DND-41 (cell line): Measurements from ENCODE around the gene VWA8.

Experiments used
- ATAC-seq: fragments of 200-7000 bp; cut with Tn5 transposase; 3 replicates; pipeline ENCODE4 v1.9.1; 2021; ENCODE audit warnings: low read depth; ENCODE audit not compliant: insufficient read depth
- DNase-seq: peaks from one replicate; pipeline ENCODE4 v3.0.0-alpha.2; 2020
- H2AFZ ChIP-seq: 2 replicates; pipeline ENCODE4 v1.6.0; 2012; ENCODE audit warnings: low read depth, low read length
- H3K27ac ChIP-seq: 2 replicates; pipeline ENCODE4 v1.5.1; 2012; ENCODE audit warnings: low read length, inconsistent platforms
- H3K27me3 ChIP-seq: fragments of 200-600 bp; sonication (generic); 2 replicates; pipeline ENCODE4 v1.6.0; 2012; ENCODE audit warnings: low read length, mild to moderate bottlenecking, inconsistent platforms; ENCODE audit not compliant: insufficient read depth, poor library complexity
- H3K36me3 ChIP-seq: 2 replicates; pipeline ENCODE4 v1.5.1; 2012; ENCODE audit warnings: low read length, inconsistent platforms; ENCODE audit not compliant: insufficient read depth
- H3K4me1 ChIP-seq: 2 replicates; pipeline ENCODE4 v1.5.1; 2012; ENCODE audit warnings: mild to moderate bottlenecking, low read length; ENCODE audit not compliant: insufficient read depth
- H3K4me2 ChIP-seq: 2 replicates; pipeline ENCODE4 v1.6.0; 2012; ENCODE audit warnings: mild to moderate bottlenecking, moderate library complexity, low read length, inconsistent platforms; ENCODE audit not compliant: insufficient read depth
- H3K4me3 ChIP-seq, 2 experiments: fragments of 200-600 bp in 1 of 2; shearing (Covaris generic) in 1 of 2; 2 replicates each; pipeline ENCODE4 v1.5.1; 2012 to 2016; ENCODE audit warnings: inconsistent platforms in 2 of 2, low read length in 2 of 2, mild to moderate bottlenecking in 2 of 2, low read depth in 1 of 2, moderate library complexity in 1 of 2
- H3K79me2 ChIP-seq: 2 replicates; pipeline ENCODE4 v1.6.0; 2012; ENCODE audit warnings: low read length, inconsistent platforms; ENCODE audit not compliant: insufficient read depth
- H3K9ac ChIP-seq: 2 replicates; pipeline ENCODE4 v1.6.0; 2012; ENCODE audit warnings: low read depth, mild to moderate bottlenecking, inconsistent platforms, low read length, moderate library complexity
- H3K9me3 ChIP-seq: 2 replicates; pipeline ENCODE4 v1.5.1; 2012; ENCODE audit warnings: low read length, moderate library complexity, mild to moderate bottlenecking, inconsistent platforms; ENCODE audit not compliant: insufficient read depth, severe bottlenecking
- H4K20me1 ChIP-seq: 2 replicates; pipeline ENCODE4 v1.6.0; 2012; ENCODE audit warnings: low read length; ENCODE audit not compliant: insufficient read depth
- CTCF ChIP-seq: IDR thresholded peaks from 2 replicates; pipeline ENCODE4 v1.5.1; 2012; ENCODE audit warnings: borderline replicate concordance, low read length, moderate library complexity, mild to moderate bottlenecking; ENCODE audit not compliant: poor library complexity, severe bottlenecking; ENCODE audit errors: extremely low read depth
- EZH2 ChIP-seq: IDR thresholded peaks from 3 replicates; pipeline ENCODE4 v1.6.1; 2012; ENCODE audit warnings: borderline replicate concordance, low read depth, mild to moderate bottlenecking, moderate library complexity, low read length, inconsistent platforms; ENCODE audit not compliant: severe bottlenecking

VWA8 gene

GRCh38 chr13:41941174-41941573 lies 19.7 kb downstream of the VWA8 start:
- Histone ChIP-seq H3K79me2 (peaks cover 25% of the 10 kb centered on the region), H3K4me2 (no peak overlapping the region), H3K4me3 (no peak overlapping the region), H3K4me1 (no peaks in the 10 kb centered on the region), H4K20me1 (peaks cover 4% of the 10 kb centered on the region; the same call in 1 of the 2 replicates), H3K9ac (no peak overlapping the region), H3K9me3 (peaks cover 3% of the 10 kb centered on the region), H3K36me3 (peaks cover 6% of the 10 kb centered on the region), H3K27me3 (no peaks in the 10 kb centered on the region), H2AFZ (no peak overlapping the region), H3K27ac (no peak overlapping the region)
- TF ChIP-seq EZH2: no peak
- no peak for TF ChIP-seq CTCF
- ATAC-seq (no peak), DNase-seq (no peak)

- Histone ChIP-seq H3K9me3 (no peaks in the 10 kb centered on the region), H3K36me3 (peaks cover 6% of the 10 kb centered on the region)
- no peak for ATAC-seq
Measured at GRCh38 chr13:41939398-41939797, 21.5 kb downstream of the VWA8 start.

GRCh38 chr13:41938918-41939317 lies 22.0 kb downstream of the VWA8 start:
- Histone ChIP-seq H3K4me3 (no peak overlapping the region), H3K4me1 (no peaks in the 10 kb centered on the region), H3K79me2 (peaks cover 22% of the 10 kb centered on the region), H2AFZ (no peak overlapping the region), H3K36me3 (peaks cover 6% of the 10 kb centered on the region), H3K27me3 (no peaks in the 10 kb centered on the region), H3K9ac (no peak overlapping the region), H4K20me1 (peaks cover 4% of the 10 kb centered on the region; the same call in 1 of the 2 replicates), H3K4me2 (no peak overlapping the region), H3K27ac (no peak overlapping the region), H3K9me3 (no peaks in the 10 kb centered on the region)
- ATAC-seq (no peak), DNase-seq (no peak)
- TF ChIP-seq EZH2: no peak
- no peak for TF ChIP-seq CTCF

More at GRCh38 chr13:41939398-41939797, 21.5 kb downstream of the VWA8 start:
- H4K20me1 ChIP-seq: peaks cover 4% of the 10 kb centered on the region; the same call in 1 of the 2 replicates
- H3K9ac ChIP-seq: no peak overlapping the region
- no peak overlapping the region for H2AFZ ChIP-seq
- H3K27ac ChIP-seq: no peak overlapping the region
- no peak overlapping the region for H3K4me3 ChIP-seq
- no peak overlapping the region for H3K4me2 ChIP-seq
- H3K4me1 ChIP-seq: no peaks in the 10 kb centered on the region
- TF ChIP-seq EZH2 (no peak), CTCF (no peak)
- no peak for DNase-seq
- no peaks in the 10 kb centered on the region for H3K27me3 ChIP-seq
- peaks cover 22% of the 10 kb centered on the region for H3K79me2 ChIP-seq

GRCh38 chr13:41937388-41937787 lies 23.5 kb downstream of the VWA8 start:
- DNase-seq (no peak), ATAC-seq (no peak)
- Histone ChIP-seq H3K9ac (no peak overlapping the region), H2AFZ (no peak overlapping the region), H3K36me3 (peaks cover 2% of the 10 kb centered on the region), H3K79me2 (peaks cover 16% of the 10 kb centered on the region), H4K20me1 (peaks cover under 1% of the 10 kb centered on the region; the same call in 1 of the 2 replicates), H3K27me3 (no peaks in the 10 kb centered on the region), H3K4me2 (no peak overlapping the region), H3K27ac (no peak overlapping the region), H3K4me1 (no peaks in the 10 kb centered on the region), H3K9me3 (no peaks in the 10 kb centered on the region), H3K4me3 (no peak overlapping the region)
- TF ChIP-seq CTCF (no peak), EZH2 (no peak)
